Transverse colon (tissue), 4 donors: ENCODE results near the gene USP37. TPM values are rescaled to one million over a fixed set of nuclear protein-coding genes. Genes with fewer than 3 reads are reported as not detected.

ENCODE experiments used
- DNase-seq: peaks from one replicate; pipeline ENCODE4 v3.0.0-alpha.2; 2019
- H3K27ac ChIP-seq, 4 donors: fragments of 200-600 bp; sonication (generic); 2 replicates each; pipeline ENCODE4 v1.5.1; 2016 to 2018; ENCODE audit warnings: inconsistent platforms in 4 of 4
- H3K27me3 ChIP-seq: fragments of 200-600 bp; sonication (generic); 2 replicates; pipeline ENCODE4 v1.5.1; 2017; ENCODE audit warnings: inconsistent platforms
- H3K36me3 ChIP-seq, 4 donors: fragments of 200-600 bp; sonication (generic); 2 replicates each; pipeline ENCODE4 v1.5.1; 2017 to 2019; ENCODE audit warnings: inconsistent platforms in 4 of 4
- H3K4me1 ChIP-seq, 4 donors: fragments of 200-600 bp; sonication (generic); 2 replicates each; pipeline ENCODE4 v1.5.1; 2017 to 2020; ENCODE audit warnings: inconsistent platforms in 4 of 4
- H3K4me3 ChIP-seq, 4 donors: fragments of 200-600 bp; sonication (generic); 1 replicate in 1 of 4; 2 replicates in 3 of 4; pipeline versions ENCODE4 v1.5.1 to v1.6.1; 2017 to 2019; ENCODE audit warnings: inconsistent platforms in 4 of 4
- H3K9me3 ChIP-seq, 2 donors: fragments of 200-600 bp; sonication (generic); 2 replicates each; pipeline ENCODE4 v1.5.1; 2017 to 2019; ENCODE audit warnings: inconsistent platforms in 2 of 2
- CTCF ChIP-seq, 5 experiments: fragments of 200-600 bp in 3 of 5; fragments of 450-650 bp in 2 of 5; sonication (generic) in 3 of 5; IDR thresholded peaks; 1 replicate in 2 of 5; 2 replicates in 3 of 5; pipeline ENCODE4 v1.5.1; 2016 to 2017; ENCODE audit warnings: antibody characterized with exemption in 5 of 5, inconsistent platforms in 3 of 5, mild to moderate bottlenecking in 2 of 5, moderate library complexity in 1 of 5
- EP300 ChIP-seq: sonication (generic); formaldehyde crosslinking; IDR thresholded peaks from one replicate; pipeline ENCODE4 v1.6.1; 2017; ENCODE audit warnings: antibody characterized with exemption, low read depth
- POLR2A ChIP-seq: fragments of 450-650 bp; IDR thresholded peaks from one replicate; pipeline ENCODE4 v1.6.1; 2016; ENCODE audit warnings: antibody characterized with exemption, mild to moderate bottlenecking, moderate library complexity
- POLR2AphosphoS5 ChIP-seq, 3 donors: sonication (generic); formaldehyde crosslinking; IDR thresholded peaks; one replicate each; pipeline ENCODE4 v1.6.1; 2016; ENCODE audit warnings: antibody characterized with exemption in 3 of 3
- WGBS, 2 donors: methylation state at CpG; one replicate each; pipeline ENCODE4 v1.1.5; 2018; ENCODE audit warnings: low coverage in 1 of 2; 5-methylcytosine and 5-hydroxymethylcytosine counted together
- in situ Hi-C, 4 donors: fragments of 200-750 bp; cut with MboI; loops; one replicate each; pipeline versions ENCODE4 v1.15.0 to v1.15.1; 2017; ENCODE audit warnings: low sequenced_read_pairs in 3 of 4, low pct_ligation_motif_present in 1 of 4, low pct_unique_long_range_greater_than_20kb in 1 of 4
- intact Hi-C: fragments of 100-400 bp; cut with DNase I; formaldehyde crosslinking; loops from one replicate; pipeline ENCODE4 v1.15.1; 2023; ENCODE audit warnings: low total_unique reads
- total RNA-seq, 4 donors: library from RNA; depleted of rRNA; stranded (reverse); fragments of >200 nt; gene quantifications; one replicate each; pipeline ENCODE4 v1.1.0, GENCODE V29; 2016

USP37 gene
- total RNA-seq: 10 to 100 TPM in 1 of 4 donors, 1 to 10 TPM in 3; 1.4 to 15.7 (median 8.1) TPM

- no peaks in the 10 kb centered on the region for H3K36me3 ChIP-seq
- H3K27ac ChIP-seq: peak within 1 kb of the TSS; percentile 90 to 98 (median 96)
- intact Hi-C loops (no loop called here), in situ Hi-C loops (no loop called here)
- H3K4me1 ChIP-seq: peaks cover 10 to 34% (median 32%) of the 10 kb centered on the region in 4 donors
- no peaks in the 10 kb centered on the region for H3K27me3 ChIP-seq
- TF ChIP-seq POLR2AphosphoS5 (IDR thresholded peaks at IDR 0.05) (peak; percentile 83 to 86 (median 86)), CTCF (IDR thresholded peaks at IDR 0.05) (peak in 2 of 5 experiments; percentile 33 to 36), POLR2A (peak; percentile 69), EP300 (peak; percentile 65)
- no peaks in the 10 kb centered on the region for H3K9me3 ChIP-seq
- WGBS, 2 donors: 0% methylated on average over 51 of the region's 77 CpGs; no CpG with 5 or more reads in 1 of the 2 donors
- peak within 1 kb of the TSS; percentile 57 to 89 (median 82) for H3K4me3 ChIP-seq
- peak; percentile 100 for DNase-seq
Measured at GRCh38 chr2:218568190-218569037, at the start of gene USP37, which contains the start of gene CNOT9. Gene USP37, minus strand, starts transcription at chr2:218568351. Its CDS starts 9,698 bp downstream, at chr2:218558653. Gene CNOT9, plus strand, starts transcription at chr2:218568839. Its CDS starts 116 bp downstream, at chr2:218568955.

- DNase-seq: peak; percentile 53
Measured at GRCh38 chr2:218615868-218616315, 47.7 kb upstream of the USP37 start.

GRCh38 chr2:218607436-218608115, 39.4 kb upstream of the USP37 start, which contains the start of gene PLCD4:
Gene PLCD4, plus strand, starts transcription at chr2:218607899. Its CDS starts 7,841 bp downstream, at chr2:218615740.
- Histone ChIP-seq H3K9me3 (no peaks in the 10 kb centered on the region), H3K4me1 (peaks cover 0 to 10% (median 5%) of the 10 kb centered on the region in 4 donors), H3K27me3 (no peaks in the 10 kb centered on the region), H3K36me3 (no peaks in the 10 kb centered on the region), H3K4me3 (peak within 1 kb of the TSS in 3 of 4 donors; percentile 3 to 22 (median 8)), H3K27ac (peak within 1 kb of the TSS; percentile 45 to 66 (median 60))
- WGBS, 2 donors: 19 to 22% methylated on average over 3 to 8 of the region's 8 CpGs
- DNase-seq: peak; percentile 11
- TF ChIP-seq CTCF (IDR thresholded peaks at IDR 0.05) (no peak), POLR2A (no peak), POLR2AphosphoS5 (IDR thresholded peaks at IDR 0.05) (no peak), EP300 (no peak)
- intact Hi-C loops (no loop called here), in situ Hi-C loops (no loop called here)

More at GRCh38 chr2:218615868-218616315, 47.7 kb upstream of the USP37 start:
- intact Hi-C loops: no loop called here
- peak overlapping the region; percentile 10 to 63 (median 50) for H3K27ac ChIP-seq
- H3K27me3 ChIP-seq: no peaks in the 10 kb centered on the region
- H3K4me3 ChIP-seq: no peak overlapping the region
- no peaks in the 10 kb centered on the region for H3K9me3 ChIP-seq
- in situ Hi-C loops: no loop called here
- H3K36me3 ChIP-seq: no peaks in the 10 kb centered on the region
- WGBS, 2 donors: 60% methylated on average over 6 of the region's 6 CpGs; no CpG with 5 or more reads in 1 of the 2 donors
- peaks cover 0 to 15% (median 2%) of the 10 kb centered on the region in 4 donors for H3K4me1 ChIP-seq
- no peak for TF ChIP-seq EP300
- peak in 2 of 3 donors; percentile 24 to 48 for TF ChIP-seq POLR2AphosphoS5 (IDR thresholded peaks at IDR 0.05)

GRCh38 chr2:218605432-218605831, 37.3 kb upstream of the USP37 start:
- intact Hi-C loops: no loop called here
- no peak for TF ChIP-seq POLR2AphosphoS5 (IDR thresholded peaks at IDR 0.05)
- no peak for TF ChIP-seq EP300
- TF ChIP-seq POLR2A: no peak
- TF ChIP-seq CTCF (IDR thresholded peaks at IDR 0.05): no peak
- in situ Hi-C loops: no loop called here

More at GRCh38 chr2:218605432-218605831, 37.3 kb upstream of the USP37 start:
- Histone ChIP-seq H3K9me3 (no peaks in the 10 kb centered on the region), H3K36me3 (no peaks in the 10 kb centered on the region), H3K27ac (no peak overlapping the region), H3K27me3 (no peaks in the 10 kb centered on the region), H3K4me1 (peaks cover 0 to 10% (median 5%) of the 10 kb centered on the region in 4 donors), H3K4me3 (no peak overlapping the region)
- WGBS, 2 donors: 79% methylated on average over 2 of the region's 2 CpGs; no CpG with 5 or more reads in 1 of the 2 donors
- DNase-seq: no peak
